B cell (primary cell): ENCODE measurements around the gene LRBA.

Experiments used
- CTCF ChIP-seq: fragments of 200-600 bp; IDR thresholded peaks from one replicate; pipeline ENCODE4 v1.8.0; 2022; ENCODE audit warnings: antibody characterized with exemption, mild to moderate bottlenecking
- EZH2 ChIP-seq: IDR thresholded peaks from 2 replicates; pipeline ENCODE4 v1.6.1; 2012; ENCODE audit warnings: borderline replicate concordance, low read depth, mild to moderate bottlenecking, moderate library complexity, low read length; ENCODE audit not compliant: insufficient read depth, poor library complexity, severe bottlenecking

GRCh38 chr4:150262611-150263010 is 752.5 kb downstream of the LRBA start:
- no peak for TF ChIP-seq CTCF
- TF ChIP-seq EZH2: no peak
